Upper lobe of left lung (tissue), 4 donors: ENCODE data around the gene ELOA2.
"Not testable (repeated sequence)": the region's sequence is repeated elsewhere in the genome, so short reads cannot be mapped to it uniquely, and the experiment has no call there.

Experiments
- EP300 ChIP-seq, 4 donors: sonication (generic); formaldehyde crosslinking; IDR thresholded peaks; one replicate each; pipeline ENCODE4 v1.5.1; 2017; ENCODE audit warnings: antibody characterized with exemption in 4 of 4, control low read depth in 2 of 4
- POLR2A ChIP-seq, 4 donors: fragments of 450-650 bp; IDR thresholded peaks; one replicate each; pipeline ENCODE4 v1.5.1; 2016 to 2017; ENCODE audit warnings: antibody characterized with exemption in 4 of 4, mild to moderate bottlenecking in 2 of 4
- POLR2AphosphoS5 ChIP-seq, 2 donors: sonication (generic); formaldehyde crosslinking; IDR thresholded peaks; one replicate each; pipeline ENCODE4 v1.5.1; 2017; ENCODE audit warnings: antibody characterized with exemption in 2 of 2
- TF ChIP-seq, protein P1 (sequence below), 6 experiments: fragments of 450-650 bp in 4 of 6; fragments of 200-600 bp in 2 of 6; sonication (generic) in 2 of 6; IDR thresholded peaks; one replicate each; pipeline ENCODE4 v1.5.1; 2016 to 2019; ENCODE audit warnings: antibody characterized with exemption in 6 of 6

DNA sequence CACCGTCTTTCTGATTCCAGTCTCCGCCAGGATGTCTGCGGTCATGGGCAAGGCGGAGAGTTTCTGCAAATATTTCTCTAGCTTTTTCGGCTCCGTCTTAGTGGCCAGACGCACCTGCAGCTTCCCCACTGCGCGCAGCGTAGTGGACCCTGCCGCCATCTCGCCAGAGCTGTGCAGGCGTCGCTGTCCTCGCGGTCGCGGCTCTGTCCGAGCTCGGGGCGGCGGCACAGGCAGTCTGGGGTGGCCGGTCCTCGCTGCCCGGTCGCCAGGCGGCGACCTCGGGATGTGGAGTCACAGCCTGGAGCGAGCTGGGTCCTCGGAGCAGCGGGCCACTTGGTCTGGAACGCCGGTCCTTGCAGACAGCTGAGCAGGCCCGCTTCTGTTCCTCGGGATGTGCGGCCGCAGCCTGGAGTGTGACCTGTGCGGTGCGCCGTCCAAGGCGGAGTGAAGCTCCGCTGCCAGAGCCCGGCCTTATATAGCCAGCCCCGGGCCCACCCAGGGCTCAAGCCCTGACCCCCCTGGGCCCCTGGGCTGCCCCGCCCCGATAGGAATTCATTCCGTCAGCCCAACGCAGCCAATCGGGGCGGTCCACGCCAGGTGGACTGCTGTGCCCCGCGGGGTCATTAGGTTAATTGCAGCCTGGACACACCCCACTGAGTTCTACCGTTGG lies 5.6 kb downstream of the ELOA2 start:
- not testable (repeated sequence) for TF ChIP-seq POLR2A, EP300, POLR2AphosphoS5 (IDR thresholded peaks at IDR 0.05)
- TF ChIP-seq, protein P1, sequence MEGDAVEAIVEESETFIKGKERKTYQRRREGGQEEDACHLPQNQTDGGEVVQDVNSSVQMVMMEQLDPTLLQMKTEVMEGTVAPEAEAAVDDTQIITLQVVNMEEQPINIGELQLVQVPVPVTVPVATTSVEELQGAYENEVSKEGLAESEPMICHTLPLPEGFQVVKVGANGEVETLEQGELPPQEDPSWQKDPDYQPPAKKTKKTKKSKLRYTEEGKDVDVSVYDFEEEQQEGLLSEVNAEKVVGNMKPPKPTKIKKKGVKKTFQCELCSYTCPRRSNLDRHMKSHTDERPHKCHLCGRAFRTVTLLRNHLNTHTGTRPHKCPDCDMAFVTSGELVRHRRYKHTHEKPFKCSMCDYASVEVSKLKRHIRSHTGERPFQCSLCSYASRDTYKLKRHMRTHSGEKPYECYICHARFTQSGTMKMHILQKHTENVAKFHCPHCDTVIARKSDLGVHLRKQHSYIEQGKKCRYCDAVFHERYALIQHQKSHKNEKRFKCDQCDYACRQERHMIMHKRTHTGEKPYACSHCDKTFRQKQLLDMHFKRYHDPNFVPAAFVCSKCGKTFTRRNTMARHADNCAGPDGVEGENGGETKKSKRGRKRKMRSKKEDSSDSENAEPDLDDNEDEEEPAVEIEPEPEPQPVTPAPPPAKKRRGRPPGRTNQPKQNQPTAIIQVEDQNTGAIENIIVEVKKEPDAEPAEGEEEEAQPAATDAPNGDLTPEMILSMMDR (IDR thresholded peaks at IDR 0.05): not testable (repeated sequence)
